ENCODE measurements around the gene ATP11A. TPM values are rescaled to one million over a fixed set of nuclear protein-coding genes. Genes with fewer than 3 reads are reported as not detected.

ATP11A gene
- total RNA-seq, 1 experiment from 2014 or later = 80.4 TPM

- Histone ChIP-seq H3K4me3 (replicated peaks in 1 of 2; ENCODE audit: low read depth in 1 of 2, low read length in 2 of 2) (no peak overlapping the region), H2AFZ (ENCODE audit: low read depth, low read length, poor library complexity, severe bottlenecking) (no peak overlapping the region), H3K27me3 (ENCODE audit: insufficient read depth, low read length) (no peaks in the 10 kb centered on the region), H3K36me3 (ENCODE audit: control insufficient read depth in 1 of 2, insufficient read depth in 2 of 2, low read length in 2 of 2) (no peaks in the 10 kb centered on the region), H3K9me2 (ENCODE audit: insufficient read depth) (no peaks in the 10 kb centered on the region), H3K4me2 (ENCODE audit: low read length) (no peak overlapping the region), H3K9me3 (ENCODE audit: control insufficient read depth in 1 of 2, insufficient read depth in 1 of 2, low read depth in 1 of 2, low read length in 2 of 2) (no peaks in the 10 kb centered on the region), H3K27ac (ENCODE audit: low read depth, low read length) (no peak overlapping the region), H3K4me1 (ENCODE audit: control insufficient read depth in 1 of 2, insufficient read depth in 2 of 2, low read length in 2 of 2) (peaks cover 19 to 23% of the 10 kb centered on the region in 2 experiments), H3K9ac (ENCODE audit: low read length) (no peak overlapping the region), H3K79me2 (ENCODE audit: insufficient read depth, low read length) (peaks cover 42% of the 10 kb centered on the region), H4K20me1 (ENCODE audit: insufficient read depth) (no peaks in the 10 kb centered on the region)
- CTCF ChIA-PET = no interaction called here
- POLR2A ChIA-PET = no interaction called here
- ATAC-seq = no peak
- DNase-seq (ENCODE audit: low read depth, low spot score) = no peak
- intact Hi-C loops (cut with micrococcal nuclease) = no loop called here
- TF ChIP-seq CBX3 (IDR thresholded peaks at IDR 0.05; ENCODE audit: low read depth) (no peak), SRF (IDR thresholded peaks at IDR 0.05; ENCODE audit: low read depth) (no peak), SP1 (IDR thresholded peaks at IDR 0.05; ENCODE audit: low read depth) (no peak), REST (IDR thresholded peaks at IDR 0.05; ENCODE audit: low read depth) (no peak), YY1 (IDR thresholded peaks at IDR 0.05; ENCODE audit: extremely low read depth, insufficient replicate concordance, low read depth, low read length) (no peak), CTCF (IDR thresholded peaks at IDR 0.05 in 2 of 3, conservative IDR thresholded peaks at IDR 0.05 in 1 of 3; ENCODE audit: borderline replicate concordance in 1 of 3, insufficient read depth in 1 of 3, low read depth in 2 of 3, low read length in 2 of 3) (no peak)
- BruUV-seq (replicated peaks) = no TSS peak
- RAD21 ChIA-PET (ENCODE audit: low non-redundant PET in 1 of 2, low total read pairs in 2 of 2, uncharacterized antibody in 2 of 2, unreplicated experiment in 2 of 2) = no interaction called here
Observed at GRCh38 chr13:112747256-112747655, 57.4 kb downstream of the ATP11A start.

Data from HCT116 (cell line).